ENCODE results near the gene SERINC5. TPM values are rescaled to one million over a fixed set of nuclear protein-coding genes. Genes with fewer than 3 reads are reported as not detected.
"Not testable (repeated sequence)": the region's sequence is repeated elsewhere in the genome, so short reads cannot be mapped to it uniquely, and the experiment has no call there.

The SERINC5 gene
- total and polyA plus RNA-seq, 5 experiments from 2014 or later = 21.8 to 186 (median 30.6) TPM

GRCh38 chr5:80184235-80185023 lies 71.4 kb downstream of the SERINC5 start:
- peak overlapping the region; percentile 51 to 85 (median 58) for H3K4me3 Mint-ChIP-seq
- peak overlapping the region; percentile 79 to 99 (median 97) for H3K27ac Mint-ChIP-seq
- DNase-seq (no peak), ATAC-seq (no peak)
- H3K36me3 Mint-ChIP-seq = peaks cover 0 to 20% (median 10%) of the 10 kb centered on the region in 3 donors
- peaks cover 60 to 99% (median 93%) of the 10 kb centered on the region in 4 donors for H3K4me1 Mint-ChIP-seq
- H3K9me3 Mint-ChIP-seq = no peaks in the 10 kb centered on the region
- no peaks in the 10 kb centered on the region for H3K27me3 Mint-ChIP-seq
- POLR2A ChIA-PET = interaction anchor here (0.6 to 12.9 kb wide), 18 partner anchors 10 to 123 kb away, joined by 3 to 187 read pairs (median 4); partner anchors contain the start of gene SERINC5

GRCh38 chr5:80183728-80184234 lies 72.1 kb downstream of the SERINC5 start:
- peak overlapping the region; percentile 79 to 99 (median 97) for H3K27ac Mint-ChIP-seq
- H3K4me1 Mint-ChIP-seq = peaks cover 57 to 96% (median 93%) of the 10 kb centered on the region in 4 donors
- DNase-seq (peak in 8 of 10 donors; percentile 34 to 75 (median 60)), ATAC-seq (peak; percentile 56 to 75)
- peak overlapping the region; percentile 34 to 85 (median 56) for H3K4me3 Mint-ChIP-seq
- POLR2A ChIA-PET = interaction anchor here (0.6 to 12.9 kb wide), 13 partner anchors 10 to 124 kb away, joined by 3 to 187 read pairs (median 4); partner anchors contain the start of gene SERINC5
- peaks cover 0 to 20% (median 10%) of the 10 kb centered on the region in 3 donors for H3K36me3 Mint-ChIP-seq
- H3K27me3 Mint-ChIP-seq, H3K9me3 Mint-ChIP-seq: not testable (repeated sequence)

- H3K27ac Mint-ChIP-seq = peak overlapping the region; percentile 79 to 99 (median 97)
- no peaks in the 10 kb centered on the region for H3K9me3 Mint-ChIP-seq
- H3K4me1 Mint-ChIP-seq = peaks cover 53 to 89% (median 87%) of the 10 kb centered on the region in 4 donors
- H3K27me3 Mint-ChIP-seq = no peaks in the 10 kb centered on the region
- POLR2A ChIA-PET = interaction anchor here (0.9 to 12.9 kb wide), 14 partner anchors 9 to 125 kb away, joined by 3 to 187 read pairs (median 6); partner anchors contain the start of gene SERINC5
- DNase-seq = peak in 2 of 10 donors; percentile 18 to 67
- ATAC-seq = peak; percentile 29 to 44
- peak overlapping the region; percentile 34 to 85 (median 56) for H3K4me3 Mint-ChIP-seq
- peaks cover 0 to 20% (median 10%) of the 10 kb centered on the region in 3 donors for H3K36me3 Mint-ChIP-seq
These were observed 72.9 kb downstream of the SERINC5 start for GRCh38 chr5:80182809-80183580.

- peak overlapping the region; percentile 54 to 90 (median 64) for H3K4me3 Mint-ChIP-seq
- peaks cover 53 to 89% (median 89%) of the 10 kb centered on the region in 4 donors for H3K4me1 Mint-ChIP-seq
- POLR2A ChIA-PET = interaction anchor here (0.8 to 12.9 kb wide), 20 partner anchors 8 to 126 kb away, joined by 3 to 187 read pairs (median 6); partner anchors contain the start of gene SERINC5
- DNase-seq (peak in 9 of 10 donors; percentile 32 to 87 (median 68)), ATAC-seq (peak; percentile 62 to 68)
- no peaks in the 10 kb centered on the region for H3K9me3 Mint-ChIP-seq
- H3K36me3 Mint-ChIP-seq = peaks cover 0 to 32% (median 19%) of the 10 kb centered on the region in 3 donors
- no peaks in the 10 kb centered on the region for H3K27me3 Mint-ChIP-seq
- peak overlapping the region; percentile 79 to 99 (median 97) for H3K27ac Mint-ChIP-seq
These were observed 74.1 kb downstream of the SERINC5 start for GRCh38 chr5:80181618-80182211.

- no peaks in the 10 kb centered on the region for H3K9me3 Mint-ChIP-seq
- DNase-seq (no peak), ATAC-seq (no peak)
- H3K36me3 Mint-ChIP-seq = peaks cover 9 to 58% (median 25%) of the 10 kb centered on the region in 3 donors
- peak overlapping the region in 7 of 10 donors; percentile 18 to 75 (median 49) for H3K4me3 Mint-ChIP-seq
- peaks cover 38 to 81% (median 75%) of the 10 kb centered on the region in 4 donors for H3K4me1 Mint-ChIP-seq
- POLR2A ChIA-PET = interaction anchor here (1.0 to 12.9 kb wide), 6 partner anchors 11 to 85 kb away, joined by 3 to 187 read pairs (median 6); partner anchors contain the start of gene SERINC5
- no peaks in the 10 kb centered on the region for H3K27me3 Mint-ChIP-seq
- H3K27ac Mint-ChIP-seq = peak overlapping the region; percentile 68 to 94 (median 88)
These were observed 78.6 kb downstream of the SERINC5 start for GRCh38 chr5:80177236-80177635.

GRCh38 chr5:80175337-80175736 lies 80.5 kb downstream of the SERINC5 start:
- POLR2A ChIA-PET = interaction anchor here (0.6 to 12.9 kb wide), 7 partner anchors 10 to 80 kb away, joined by 3 to 187 read pairs (median 6); partner anchors contain the start of gene SERINC5
- peaks cover 25 to 70% (median 60%) of the 10 kb centered on the region in 4 donors for H3K4me1 Mint-ChIP-seq
- H3K4me3 Mint-ChIP-seq = peak overlapping the region in 3 of 10 donors; percentile 11 to 42 (median 18)
- no peak for DNase-seq
- H3K36me3 Mint-ChIP-seq = peaks cover 10 to 71% (median 25%) of the 10 kb centered on the region in 3 donors
- no peaks in the 10 kb centered on the region for H3K27me3 Mint-ChIP-seq
- H3K9me3 Mint-ChIP-seq = no peaks in the 10 kb centered on the region
- H3K27ac Mint-ChIP-seq = peak overlapping the region; percentile 35 to 94 (median 74)
- ATAC-seq = no peak

- ATAC-seq = no peak
- H3K27ac Mint-ChIP-seq = peak overlapping the region; percentile 60 to 94 (median 76)
These were observed 81.1 kb downstream of the SERINC5 start for GRCh38 chr5:80174790-80175189.

GRCh38 chr5:80172067-80172695 lies 83.7 kb downstream of the SERINC5 start:
- Mint-ChIP-seq H3K36me3 (peaks cover 20 to 94% (median 30%) of the 10 kb centered on the region in 3 donors), H3K9me3 (no peaks in the 10 kb centered on the region), H3K27me3 (no peaks in the 10 kb centered on the region), H3K4me3 (peak overlapping the region in 1 of 10 donors; percentile 6), H3K4me1 (peaks cover 30 to 71% (median 49%) of the 10 kb centered on the region in 4 donors), H3K27ac (peak overlapping the region in 9 of 10 donors; percentile 22 to 89 (median 62))
- POLR2A ChIA-PET = interaction anchor here (2.9 to 3.4 kb wide), 2 partner anchors 13 to 21 kb away, joined by 10 to 19 read pairs; no protein-coding TSS in a partner anchor
- ATAC-seq = no peak
- no peak for DNase-seq

More at GRCh38 chr5:80174790-80175189, 81.1 kb downstream of the SERINC5 start:
- H3K4me1 Mint-ChIP-seq = peaks cover 28 to 71% (median 59%) of the 10 kb centered on the region in 4 donors
- no peak for DNase-seq
- no peaks in the 10 kb centered on the region for H3K27me3 Mint-ChIP-seq
- H3K4me3 Mint-ChIP-seq = peak overlapping the region in 3 of 10 donors; percentile 18 to 33 (median 21)
- POLR2A ChIA-PET = interaction anchor here (0.6 to 12.9 kb wide), 6 partner anchors 8 to 43 kb away, joined by 3 to 187 read pairs (median 6); no protein-coding TSS in a partner anchor
- H3K9me3 Mint-ChIP-seq = no peaks in the 10 kb centered on the region
- peaks cover 16 to 76% (median 25%) of the 10 kb centered on the region in 3 donors for H3K36me3 Mint-ChIP-seq

- Mint-ChIP-seq H3K4me1 (peaks cover 37 to 70% (median 54%) of the 10 kb centered on the region in 4 donors), H3K27ac (peak overlapping the region in 8 of 10 donors; percentile 40 to 83 (median 68)), H3K36me3 (peaks cover 20 to 95% (median 30%) of the 10 kb centered on the region in 3 donors), H3K9me3 (no peaks in the 10 kb centered on the region), H3K4me3 (peak overlapping the region in 2 of 10 donors; percentile 5 to 32), H3K27me3 (no peaks in the 10 kb centered on the region)
- POLR2A ChIA-PET = interaction anchor here (0.6 to 3.4 kb wide), 6 partner anchors 11 to 105 kb away, joined by 3 to 19 read pairs (median 6); no protein-coding TSS in a partner anchor
- ATAC-seq = no peak
- no peak for DNase-seq
These were observed 85.7 kb downstream of the SERINC5 start for GRCh38 chr5:80170117-80170535.

GRCh38 chr5:80168388-80169028 lies 87.3 kb downstream of the SERINC5 start:
- no peaks in the 10 kb centered on the region for H3K27me3 Mint-ChIP-seq
- ATAC-seq (no peak), DNase-seq (no peak)
- H3K27ac Mint-ChIP-seq = peak overlapping the region in 7 of 10 donors; percentile 21 to 77 (median 66)
- POLR2A ChIA-PET = interaction anchor here (3.4 kb wide), 1 partner anchor 25 kb away, joined by 19 read pairs; no protein-coding TSS in a partner anchor
- H3K9me3 Mint-ChIP-seq = no peaks in the 10 kb centered on the region
- H3K36me3 Mint-ChIP-seq = peaks cover 20 to 95% (median 36%) of the 10 kb centered on the region in 3 donors
- peaks cover 37 to 68% (median 50%) of the 10 kb centered on the region in 4 donors for H3K4me1 Mint-ChIP-seq
- H3K4me3 Mint-ChIP-seq = peak overlapping the region in 2 of 10 donors; percentile 15 to 20

All from naive thymus-derived CD8-positive, alpha-beta T cell (primary cell).